PC-3 (cell line): ENCODE data around the gene ZNF322. TPM values are rescaled to one million over a fixed set of nuclear protein-coding genes. Genes with fewer than 3 reads are reported as not detected.

ENCODE experiments used
- ATAC-seq: fragments of 200-7000 bp; cut with Tn5 transposase; 2 replicates; pipeline ENCODE4 v1.9.1; 2020; ENCODE audit warnings: mild to moderate bottlenecking, moderate library complexity
- BruUV-seq: library from RNA; stranded (reverse); fragments of 400-500 nt; replicated peaks from 2 replicates; lab custom pipeline; 2021; lab: Mats Ljungman, UMichigan
- CTCF ChIA-PET: fragments of 300-600 bp; sonication (Branson Sonifier 250); formaldehyde crosslinking; loops from one replicate; lab custom pipeline; 2022; ENCODE audit warnings: antibody characterized with exemption; lab: Charles Lee
- POLR2A ChIA-PET: fragments of 300-600 bp; sonication (Branson Sonifier 250); formaldehyde crosslinking; loops from one replicate; lab custom pipeline; 2022; ENCODE audit warnings: antibody characterized with exemption; ENCODE audit not compliant: unreplicated experiment; lab: Charles Lee
- DNase-seq: peaks from one replicate; pipeline ENCODE4 v3.0.0-alpha.2; 2015
- H2AFZ ChIP-seq: fragments of 300-600 bp; sonication (generic); 2 replicates; pipeline ENCODE4 v1.6.0; 2016; ENCODE audit warnings: antibody characterized with exemption, low read length
- H3F3A ChIP-seq: fragments of 300-600 bp; sonication (generic); one replicate; pipeline ENCODE4 v1.6.0; 2017; ENCODE audit warnings: antibody characterized with exemption, low read length, control low read depth, mild to moderate bottlenecking; ENCODE audit not compliant: unreplicated experiment
- H3K27ac ChIP-seq: fragments of 300-600 bp; sonication (generic); 2 replicates; pipeline ENCODE4 v1.5.1; 2016; ENCODE audit warnings: mild to moderate bottlenecking, low read length
- H3K27me3 ChIP-seq: fragments of 300-600 bp; sonication (generic); 2 replicates; pipeline ENCODE4 v1.6.1; 2016; ENCODE audit warnings: low read length, mixed read lengths
- H3K36me3 ChIP-seq: fragments of 300-600 bp; sonication (generic); 2 replicates; pipeline ENCODE4 v1.6.1; 2016; ENCODE audit warnings: low read depth, mixed run types, low read length, mixed read lengths
- H3K4me1 ChIP-seq: fragments of 300-600 bp; sonication (generic); 2 replicates; pipeline ENCODE4 v1.5.1; 2016; ENCODE audit warnings: low read length; ENCODE audit not compliant: insufficient read depth
- H3K4me2 ChIP-seq: fragments of 300-600 bp; sonication (generic); 2 replicates; pipeline ENCODE4 v1.6.0; 2016; ENCODE audit warnings: low read length
- H3K4me3 ChIP-seq: fragments of 300-600 bp; sonication (generic); 2 replicates; pipeline ENCODE4 v1.5.1; 2016; ENCODE audit warnings: mild to moderate bottlenecking, low read length, mixed read lengths
- H3K79me2 ChIP-seq: fragments of 300-600 bp; sonication (generic); 2 replicates; pipeline ENCODE4 v1.6.1; 2017; ENCODE audit warnings: low read length, mixed read lengths
- H3K9ac ChIP-seq: fragments of 300-600 bp; sonication (generic); 2 replicates; pipeline ENCODE4 v1.6.0; 2016; ENCODE audit warnings: mild to moderate bottlenecking, low read length
- H3K9me2 ChIP-seq: fragments of 300-600 bp; sonication (generic); replicated peaks from 2 replicates; pipeline ENCODE4 v1.6.1; 2016; ENCODE audit warnings: mixed run types, low read length, mixed read lengths
- H3K9me3 ChIP-seq: fragments of 300-600 bp; sonication (generic); 2 replicates; pipeline ENCODE4 v1.6.1; 2016; ENCODE audit warnings: low read length, mixed read lengths
- H4K20me1 ChIP-seq: fragments of 300-600 bp; sonication (generic); 2 replicates; pipeline ENCODE4 v1.6.1; 2016; ENCODE audit warnings: low read length, mixed read lengths
- CTCF ChIP-seq: fragments of 300-600 bp; sonication (generic); conservative IDR thresholded peaks from 2 replicates; pipeline ENCODE4 v1.5.1; 2017; ENCODE audit warnings: antibody characterized with exemption, low read depth, mild to moderate bottlenecking, low read length
- EZH2 ChIP-seq: fragments of 300-600 bp; sonication (generic); IDR thresholded peaks from one replicate; pipeline ENCODE4 v1.6.1; 2017; ENCODE audit warnings: antibody characterized with exemption, mild to moderate bottlenecking, low read length; ENCODE audit not compliant: unreplicated experiment
- EZH2phosphoT487 ChIP-seq: fragments of 300-600 bp; sonication (generic); IDR thresholded peaks from 2 replicates; pipeline ENCODE4 v1.6.1; 2018; ENCODE audit warnings: mild to moderate bottlenecking, antibody characterized with exemption, low read length, borderline replicate concordance
- intact Hi-C: fragments of 100-400 bp; cut with micrococcal nuclease; formaldehyde crosslinking; loops from 2 replicates; pipeline ENCODE4 v1.9.0; 2023
- total RNA-seq: library from RNA; depleted of rRNA; stranded (reverse); fragments of >200 nt; gene quantifications from 2 replicates; pipeline ENCODE4 v1.2.3, GENCODE V29; 2014

The ZNF322 gene
- total RNA-seq, 1 experiment from 2014 or later = 15.7 TPM

- Histone ChIP-seq H3K4me1 (peaks cover 10% of the 10 kb centered on the region; the same call in 1 of the 2 replicates), H3F3A (peaks cover 5% of the 10 kb centered on the region), H3K79me2 (peaks cover 21% of the 10 kb centered on the region), H2AFZ (peak overlapping the region; percentile 80), H3K9me2 (no peaks in the 10 kb centered on the region), H3K27me3 (no peaks in the 10 kb centered on the region), H3K9me3 (no peaks in the 10 kb centered on the region), H3K9ac (peak overlapping the region; percentile 96), H3K4me2 (peak overlapping the region; percentile 96), H3K27ac (peak overlapping the region; percentile 69; the same call in 1 of the 2 replicates), H4K20me1 (no peaks in the 10 kb centered on the region), H3K4me3 (peak overlapping the region; percentile 99), H3K36me3 (peaks cover 12% of the 10 kb centered on the region)
- peak; percentile 75 for ATAC-seq
- peak; percentile 91 for DNase-seq
- no TSS peak for BruUV-seq
- TF ChIP-seq EZH2phosphoT487 (no peak), CTCF (peak; percentile 96), EZH2 (no peak)
- ChIA-PET CTCF (interaction anchor here (0.5 to 1.5 kb wide), 12 partner anchors 12 to 422 kb away, joined by 3 to 8 read pairs (median 3); a partner anchor contains a TSS), POLR2A (no interaction called here)
- intact Hi-C loops = loop anchor here (1.0 to 5.0 kb wide), 3 partner anchors 23 to 537 kb away; a partner anchor contains a TSS
Observed at GRCh38 chr6:26595669-26596269, 63.8 kb downstream of the ZNF322 start.

- BruUV-seq = no TSS peak
- intact Hi-C loops = loop anchor here (2.0 to 5.0 kb wide), 2 partner anchors 254 to 537 kb away; a partner anchor contains a TSS
- ChIA-PET POLR2A (no interaction called here), CTCF (interaction anchor here (0.5 to 1.5 kb wide), 8 partner anchors 11 to 419 kb away, joined by 3 to 8 read pairs (median 4); no protein-coding TSS in a partner anchor)
- peaks cover 5% of the 10 kb centered on the region for H3F3A ChIP-seq
- H3K36me3 ChIP-seq = peaks cover 12% of the 10 kb centered on the region
- ATAC-seq (no peak), DNase-seq (peak; percentile 17)
- H3K79me2 ChIP-seq = peaks cover 21% of the 10 kb centered on the region
- H3K4me2 ChIP-seq = peak overlapping the region; percentile 96
- no peaks in the 10 kb centered on the region for H3K9me3 ChIP-seq
- peaks cover 10% of the 10 kb centered on the region; the same call in 1 of the 2 replicates for H3K4me1 ChIP-seq
- peak overlapping the region; percentile 99 for H3K4me3 ChIP-seq
- H3K27me3 ChIP-seq = no peaks in the 10 kb centered on the region
- no peak for TF ChIP-seq EZH2
- no peak for TF ChIP-seq EZH2phosphoT487
- no peak for TF ChIP-seq CTCF
- no peak overlapping the region for H3K27ac ChIP-seq
- H2AFZ ChIP-seq = peak overlapping the region; percentile 80
- no peaks in the 10 kb centered on the region for H3K9me2 ChIP-seq
- H4K20me1 ChIP-seq = no peaks in the 10 kb centered on the region
- H3K9ac ChIP-seq = no peak overlapping the region; the same call in 1 of the 2 replicates
Observed at GRCh38 chr6:26594730-26595632, 64.6 kb downstream of the ZNF322 start.
